ENCODE measurements around the gene ACAN. TPM values are rescaled to one million over a fixed set of nuclear protein-coding genes. Genes with fewer than 3 reads are reported as not detected.

ACAN gene
- total RNA-seq, 1 experiment from 2014 or later: 0.03 TPM

- no peak overlapping the region for H3K4me3 ChIP-seq (ENCODE audit: low read depth in 2 of 2, low read length in 2 of 2)
- no TSS peak for BruUV-seq (replicated peaks)
- H3K9me3 ChIP-seq (ENCODE audit: control insufficient read depth, insufficient read depth, low read depth, low read length): no peaks in the 10 kb centered on the region
- DNase-seq (ENCODE audit: low read depth, low spot score) (no peak), ATAC-seq (no peak)
- intact Hi-C loops (cut with micrococcal nuclease; ENCODE audit: unreplicated experiment): no loop called here
- POLR2A ChIA-PET: no interaction called here
- H3K4me1 ChIP-seq (ENCODE audit: control insufficient read depth, insufficient read depth, low read length): no peaks in the 10 kb centered on the region
- TF ChIP-seq, protein P1, sequence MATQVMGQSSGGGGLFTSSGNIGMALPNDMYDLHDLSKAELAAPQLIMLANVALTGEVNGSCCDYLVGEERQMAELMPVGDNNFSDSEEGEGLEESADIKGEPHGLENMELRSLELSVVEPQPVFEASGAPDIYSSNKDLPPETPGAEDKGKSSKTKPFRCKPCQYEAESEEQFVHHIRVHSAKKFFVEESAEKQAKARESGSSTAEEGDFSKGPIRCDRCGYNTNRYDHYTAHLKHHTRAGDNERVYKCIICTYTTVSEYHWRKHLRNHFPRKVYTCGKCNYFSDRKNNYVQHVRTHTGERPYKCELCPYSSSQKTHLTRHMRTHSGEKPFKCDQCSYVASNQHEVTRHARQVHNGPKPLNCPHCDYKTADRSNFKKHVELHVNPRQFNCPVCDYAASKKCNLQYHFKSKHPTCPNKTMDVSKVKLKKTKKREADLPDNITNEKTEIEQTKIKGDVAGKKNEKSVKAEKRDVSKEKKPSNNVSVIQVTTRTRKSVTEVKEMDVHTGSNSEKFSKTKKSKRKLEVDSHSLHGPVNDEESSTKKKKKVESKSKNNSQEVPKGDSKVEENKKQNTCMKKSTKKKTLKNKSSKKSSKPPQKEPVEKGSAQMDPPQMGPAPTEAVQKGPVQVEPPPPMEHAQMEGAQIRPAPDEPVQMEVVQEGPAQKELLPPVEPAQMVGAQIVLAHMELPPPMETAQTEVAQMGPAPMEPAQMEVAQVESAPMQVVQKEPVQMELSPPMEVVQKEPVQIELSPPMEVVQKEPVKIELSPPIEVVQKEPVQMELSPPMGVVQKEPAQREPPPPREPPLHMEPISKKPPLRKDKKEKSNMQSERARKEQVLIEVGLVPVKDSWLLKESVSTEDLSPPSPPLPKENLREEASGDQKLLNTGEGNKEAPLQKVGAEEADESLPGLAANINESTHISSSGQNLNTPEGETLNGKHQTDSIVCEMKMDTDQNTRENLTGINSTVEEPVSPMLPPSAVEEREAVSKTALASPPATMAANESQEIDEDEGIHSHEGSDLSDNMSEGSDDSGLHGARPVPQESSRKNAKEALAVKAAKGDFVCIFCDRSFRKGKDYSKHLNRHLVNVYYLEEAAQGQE (IDR thresholded peaks at IDR 0.05; ENCODE audit: insufficient read depth in 1 of 2, low read depth in 2 of 2, low read length in 1 of 2): no peak
- CTCF ChIA-PET: no interaction called here
- no peak overlapping the region for H3K27ac ChIP-seq (ENCODE audit: low read length)
- in situ Hi-C loops (cut with HindIII; ENCODE audit: low pct_unique_long_range_greater_than_20kb, low sequenced_read_pairs): no loop called here
- no peaks in the 10 kb centered on the region for H3K36me3 ChIP-seq (ENCODE audit: control insufficient read depth, insufficient read depth, low read length)
- H3K27me3 ChIP-seq (ENCODE audit: control insufficient read depth, insufficient read depth, low read length): peaks cover 16% of the 10 kb centered on the region
These were observed 2.5 kb upstream of the ACAN start for GRCh38 chr15:88800738-88801137.

GRCh38 chr15:88802250-88802990 lies 816 bp upstream of the ACAN start:
- no peaks in the 10 kb centered on the region for H3K36me3 ChIP-seq (ENCODE audit: control insufficient read depth, insufficient read depth, low read length)
- POLR2A ChIA-PET: no interaction called here
- in situ Hi-C loops (cut with HindIII; ENCODE audit: low pct_unique_long_range_greater_than_20kb, low sequenced_read_pairs): no loop called here

More at GRCh38 chr15:88802250-88802990, 816 bp upstream of the ACAN start:
- Histone ChIP-seq H3K4me1 (ENCODE audit: control insufficient read depth, insufficient read depth, low read length) (no peaks in the 10 kb centered on the region), H3K27me3 (ENCODE audit: control insufficient read depth, insufficient read depth, low read length) (peaks cover 16% of the 10 kb centered on the region), H3K27ac (ENCODE audit: low read length) (no peak overlapping the region), H3K9me3 (ENCODE audit: control insufficient read depth, insufficient read depth, low read depth, low read length) (no peaks in the 10 kb centered on the region), H3K4me3 (ENCODE audit: low read depth in 2 of 2, low read length in 2 of 2) (no peak overlapping the region)
- no TSS peak for BruUV-seq (replicated peaks)
- TF ChIP-seq, protein P2, sequence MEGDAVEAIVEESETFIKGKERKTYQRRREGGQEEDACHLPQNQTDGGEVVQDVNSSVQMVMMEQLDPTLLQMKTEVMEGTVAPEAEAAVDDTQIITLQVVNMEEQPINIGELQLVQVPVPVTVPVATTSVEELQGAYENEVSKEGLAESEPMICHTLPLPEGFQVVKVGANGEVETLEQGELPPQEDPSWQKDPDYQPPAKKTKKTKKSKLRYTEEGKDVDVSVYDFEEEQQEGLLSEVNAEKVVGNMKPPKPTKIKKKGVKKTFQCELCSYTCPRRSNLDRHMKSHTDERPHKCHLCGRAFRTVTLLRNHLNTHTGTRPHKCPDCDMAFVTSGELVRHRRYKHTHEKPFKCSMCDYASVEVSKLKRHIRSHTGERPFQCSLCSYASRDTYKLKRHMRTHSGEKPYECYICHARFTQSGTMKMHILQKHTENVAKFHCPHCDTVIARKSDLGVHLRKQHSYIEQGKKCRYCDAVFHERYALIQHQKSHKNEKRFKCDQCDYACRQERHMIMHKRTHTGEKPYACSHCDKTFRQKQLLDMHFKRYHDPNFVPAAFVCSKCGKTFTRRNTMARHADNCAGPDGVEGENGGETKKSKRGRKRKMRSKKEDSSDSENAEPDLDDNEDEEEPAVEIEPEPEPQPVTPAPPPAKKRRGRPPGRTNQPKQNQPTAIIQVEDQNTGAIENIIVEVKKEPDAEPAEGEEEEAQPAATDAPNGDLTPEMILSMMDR (IDR thresholded peaks at IDR 0.05): no peak
- TF ChIP-seq, protein P1 (IDR thresholded peaks at IDR 0.05; ENCODE audit: insufficient read depth in 1 of 2, low read depth in 2 of 2, low read length in 1 of 2): no peak
- no peak for TF ChIP-seq TCF7L2 (IDR thresholded peaks at IDR 0.05; ENCODE audit: low read depth, low read length)
- no peak for TF ChIP-seq POLR2AphosphoS5 (IDR thresholded peaks at IDR 0.05; ENCODE audit: low read depth, low read length)
- TF ChIP-seq SIN3A (IDR thresholded peaks at IDR 0.05; ENCODE audit: borderline replicate concordance, insufficient read depth, low read depth, low read length): no peak
- intact Hi-C loops (cut with micrococcal nuclease; ENCODE audit: unreplicated experiment): no loop called here
- DNase-seq (ENCODE audit: low read depth, low spot score) (no peak), ATAC-seq (no peak)
- CTCF ChIA-PET: no interaction called here

Measured in Panc1 (cell line).